ENCODE measurements around the gene ATP8B1.
"Not testable (repeated sequence)": the region's sequence is repeated elsewhere in the genome, so short reads cannot be mapped to it uniquely, and the experiment has no call there.

ATP8B1 gene

GRCh38 chr18:57655740-57656139, 147.4 kb downstream of the ATP8B1 start:
- DNase-seq = no peak

- no peak for DNase-seq
These were observed 151.2 kb downstream of the ATP8B1 start for GRCh38 chr18:57651914-57652313.

- no peak for DNase-seq
These were observed 153.3 kb downstream of the ATP8B1 start for GRCh38 chr18:57649556-57650500.

DNA sequence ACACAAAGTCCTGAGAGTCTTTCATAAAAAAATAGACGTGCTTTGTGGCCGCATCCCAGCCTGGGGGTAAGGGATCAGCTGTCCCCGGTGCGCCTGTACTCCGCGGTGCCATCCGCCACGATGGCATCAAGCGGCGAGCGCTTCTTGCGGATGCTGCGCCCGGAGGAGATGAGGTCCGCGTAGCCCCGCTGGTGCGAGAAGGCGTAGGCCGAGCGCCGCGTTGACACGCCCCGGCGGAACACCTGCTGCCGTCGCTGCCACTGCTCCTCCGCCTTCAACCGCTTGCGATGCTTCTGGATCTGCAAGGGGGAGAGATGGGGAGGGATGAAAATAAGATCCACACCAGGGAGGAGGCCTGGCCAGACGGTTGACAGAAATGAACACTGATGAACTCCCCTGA, 154.7 kb downstream of the ATP8B1 start:
- DNase-seq = no peak

GRCh38 chr18:57644540-57644939, 158.6 kb downstream of the ATP8B1 start:
- no peak for DNase-seq

DNA sequence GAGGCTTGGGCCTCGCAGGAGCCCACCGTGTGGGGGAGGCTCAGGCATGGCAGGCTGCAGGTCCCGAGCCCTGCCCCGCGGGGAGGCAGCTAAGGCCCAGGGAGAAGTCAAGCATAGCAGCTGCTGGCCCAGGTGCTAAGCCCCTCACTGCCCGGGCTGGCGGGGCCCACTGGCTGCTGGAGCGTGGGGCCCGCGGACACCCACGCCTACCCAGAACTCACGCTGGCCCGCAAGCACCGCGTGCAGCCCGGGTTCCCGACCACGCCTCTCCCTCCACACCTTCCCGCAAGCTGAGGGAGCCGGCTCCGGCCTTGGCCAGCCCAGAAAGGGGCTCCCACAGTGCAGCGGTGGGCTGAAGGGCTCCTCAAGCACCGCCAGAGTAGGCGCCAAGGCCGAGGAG, 159.4 kb downstream of the ATP8B1 start:
- DNase-seq = not testable (repeated sequence)

- not testable (repeated sequence) for DNase-seq
These were observed 160.7 kb downstream of the ATP8B1 start for GRCh38 chr18:57642462-57642861.

DNA sequence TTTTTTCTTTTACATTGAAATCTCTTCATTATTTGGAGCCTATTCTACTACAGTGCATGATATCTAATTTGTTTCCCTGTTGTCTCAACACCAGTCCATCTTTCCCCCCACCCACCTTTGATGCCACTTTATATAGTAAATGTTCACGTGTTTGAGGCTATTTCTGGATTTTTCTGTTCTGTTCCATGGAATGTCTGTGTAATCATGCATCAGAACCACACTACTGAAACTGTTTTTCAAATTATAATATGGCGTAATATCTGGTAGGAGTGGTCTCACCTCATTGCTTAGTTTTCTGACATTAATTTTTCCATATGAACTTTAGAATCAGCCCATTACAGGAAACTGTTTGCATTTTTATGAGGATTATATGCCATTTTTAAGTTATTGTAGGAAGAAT, 162.4 kb downstream of the ATP8B1 start:
- DNase-seq = no peak

GRCh38 chr18:57640236-57640635, 162.9 kb downstream of the ATP8B1 start:
- DNase-seq = no peak

- no peak for DNase-seq
These were observed 167.9 kb downstream of the ATP8B1 start for GRCh38 chr18:57635003-57635822.

- no peak for DNase-seq
These were observed 171.4 kb downstream of the ATP8B1 start for GRCh38 chr18:57631697-57632096.

DNA sequence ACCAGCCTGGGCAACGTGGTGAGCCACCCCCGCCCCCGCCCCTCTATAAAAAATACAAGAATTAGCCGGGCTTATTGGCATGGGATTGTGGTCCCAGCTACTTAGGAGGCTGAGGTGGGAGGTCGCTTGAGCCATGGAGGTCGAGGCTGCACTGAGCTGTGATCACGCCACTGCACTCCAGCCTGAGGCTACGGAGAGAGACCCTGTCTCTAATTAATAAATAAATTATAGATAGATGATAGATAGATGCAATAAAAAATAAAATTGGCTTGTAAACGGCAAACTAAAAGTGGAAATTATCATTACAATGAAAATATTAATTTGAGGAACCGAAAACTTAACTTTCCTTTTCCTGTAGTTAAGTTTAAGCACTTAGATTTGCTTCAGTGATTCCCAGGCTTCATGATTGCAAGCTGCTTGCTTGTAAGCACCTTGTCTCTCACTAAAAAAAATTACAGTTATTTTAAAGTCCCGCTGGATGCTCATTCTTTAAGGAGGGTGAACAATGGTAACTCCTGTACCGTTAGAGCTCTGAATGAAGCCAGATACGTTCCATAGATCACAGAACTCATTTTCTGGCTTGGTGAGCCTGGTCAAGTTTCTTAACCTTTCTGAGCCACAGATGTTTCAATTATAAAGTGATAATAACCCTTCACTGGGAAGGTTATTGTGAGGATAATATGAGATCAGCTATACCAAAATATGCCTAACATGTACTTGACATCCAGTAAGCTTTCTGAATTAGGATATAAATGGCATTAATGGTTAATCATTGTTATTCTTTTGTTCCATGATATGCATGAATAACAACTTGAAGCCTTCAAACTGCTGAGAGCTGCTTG, 172.1 kb downstream of the ATP8B1 start:
- DNase-seq = no peak

GRCh38 chr18:57630002-57630753, 172.9 kb downstream of the ATP8B1 start:
- peak; percentile 79 to 90 for DNase-seq

DNA sequence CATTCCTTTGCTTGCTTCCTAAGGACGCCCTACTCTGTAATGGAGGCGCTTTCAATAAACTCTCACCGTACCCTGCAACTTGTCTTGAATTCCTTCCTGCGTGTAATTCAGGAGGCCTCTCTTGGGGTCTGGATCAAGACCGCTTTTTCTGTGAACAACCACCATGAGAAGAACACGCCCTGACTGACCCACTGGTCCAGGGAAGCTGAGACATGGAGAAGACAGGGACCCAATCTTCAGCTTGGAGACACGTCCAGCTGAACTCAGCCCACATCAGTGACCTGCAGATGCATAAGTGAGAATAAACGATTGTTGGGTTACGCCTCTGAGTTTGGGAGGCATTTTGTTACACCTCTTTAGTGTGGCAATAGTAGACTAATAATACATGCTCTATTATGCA, 173.7 kb downstream of the ATP8B1 start:
- no peak for DNase-seq

- no peak for DNase-seq
These were observed 175.6 kb downstream of the ATP8B1 start for GRCh38 chr18:57627488-57627887.

DNA sequence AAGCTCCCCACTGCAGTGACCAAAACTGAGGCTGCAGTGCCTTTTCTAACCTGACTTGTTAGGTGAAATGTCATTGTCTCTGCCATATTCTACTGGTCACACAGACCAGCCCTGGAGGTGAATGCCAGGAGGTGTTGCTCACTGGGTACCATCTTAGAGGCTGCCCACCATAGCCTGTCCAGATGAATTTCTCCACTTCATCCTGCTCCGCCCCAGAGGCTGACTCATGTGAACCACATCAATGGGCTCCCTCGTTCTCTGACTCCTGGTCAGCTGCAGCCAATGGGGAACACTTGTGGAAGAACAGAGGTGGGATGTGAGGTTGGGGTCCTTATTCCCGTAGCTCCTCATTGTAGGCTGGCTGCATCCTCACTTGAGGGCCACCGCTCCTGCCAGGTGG, 178.1 kb downstream of the ATP8B1 start:
- DNase-seq = no peak

- DNase-seq = no peak
These were observed 181.9 kb downstream of the ATP8B1 start for GRCh38 chr18:57621246-57621604.

DNA sequence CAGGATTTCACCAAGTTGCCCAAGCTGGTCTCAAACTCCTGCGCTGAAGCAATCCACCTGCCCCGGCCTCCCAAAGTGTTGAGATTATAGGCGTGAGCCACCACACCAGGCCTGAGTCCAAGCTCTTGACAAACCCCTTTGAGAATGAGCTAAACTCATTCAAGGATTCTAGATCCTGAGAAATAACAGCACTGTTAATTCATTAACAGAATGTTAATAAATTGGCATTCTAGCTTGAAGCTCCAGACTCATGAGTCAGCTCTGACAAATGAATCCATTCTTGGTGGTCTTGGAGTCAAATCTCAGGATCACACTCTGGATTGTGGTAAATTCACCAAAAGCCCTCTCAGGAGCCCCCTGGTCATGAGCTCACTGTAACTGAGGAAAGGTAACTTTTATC, 183.2 kb downstream of the ATP8B1 start:
- no peak for DNase-seq

DNA sequence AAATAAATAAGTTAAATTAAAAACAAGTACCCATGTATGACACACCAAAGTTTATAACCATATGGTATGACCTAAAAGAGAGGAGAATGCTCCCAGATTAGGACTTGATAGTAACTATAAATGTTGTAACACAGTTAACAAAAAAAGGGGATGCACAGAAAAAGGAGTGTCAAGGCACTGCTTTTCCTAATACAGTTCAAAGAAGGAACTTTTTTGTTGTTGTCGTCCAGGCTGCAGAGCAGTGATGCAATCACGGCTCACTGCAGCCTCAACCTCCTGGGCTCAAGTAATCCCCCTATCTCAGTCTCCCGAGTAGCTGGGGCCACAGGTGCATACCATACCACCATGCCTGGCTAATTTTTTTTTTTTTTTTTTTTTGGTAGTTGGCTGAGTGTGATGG, 184.2 kb downstream of the ATP8B1 start:
- DNase-seq = no peak

DNA sequence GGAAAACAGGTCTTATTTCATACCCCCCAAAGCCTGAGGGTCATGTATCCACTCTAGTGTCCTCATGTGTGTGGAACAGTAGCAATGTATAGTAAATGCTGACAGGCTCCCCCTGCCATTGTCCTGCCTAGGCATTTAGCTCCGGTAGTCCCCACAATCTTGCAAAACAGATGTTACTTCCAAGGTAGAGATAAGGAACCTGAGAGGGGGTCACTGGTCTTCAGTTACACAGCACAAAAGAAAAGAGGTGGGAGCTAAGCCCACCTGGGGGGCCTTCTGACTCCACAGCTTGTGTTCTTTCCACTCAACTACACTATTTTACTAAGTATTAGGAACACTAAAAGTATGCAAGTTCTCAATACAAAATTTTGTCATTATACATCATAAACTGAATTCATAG, 199.2 kb downstream of the ATP8B1 start:
- DNase-seq = no peak

Measured in NCI-H187 (cell line).